IMR-90 (cell line): ENCODE results near the gene GNG12. TPM values are rescaled to one million over a fixed set of nuclear protein-coding genes. Genes with fewer than 3 reads are reported as not detected.

Source experiments
- ATAC-seq: fragments of 200-7000 bp; cut with Tn5 transposase; 2 replicates; pipeline ENCODE4 v1.9.1; 2020; ENCODE audit warnings: low read depth, mild to moderate bottlenecking, moderate library complexity
- BruUV-seq: library from RNA; stranded (reverse); fragments of 400-500 nt; replicated peaks from 2 replicates; lab custom pipeline; 2021; lab: Mats Ljungman, UMichigan
- CTCF ChIA-PET: fragments of 300-600 bp; formaldehyde crosslinking; extraction: SDS; loops from one replicate; lab custom pipeline; 2021; ENCODE audit warnings: antibody characterized with exemption; lab: Yijun Ruan, JAX
- POLR2A ChIA-PET: fragments of 300-600 bp; sonication (Branson Sonifier 250); formaldehyde crosslinking; loops from one replicate; lab custom pipeline; 2022; ENCODE audit warnings: antibody characterized with exemption; ENCODE audit not compliant: unreplicated experiment; lab: Charles Lee
- DNase-seq: peaks from one replicate; pipeline ENCODE4 v3.0.0; 2013
- H2AFZ ChIP-seq: replicated peaks from 2 replicates; pipeline ENCODE3; 2013; ENCODE audit warnings: low read length, mild to moderate bottlenecking; ENCODE audit not compliant: poor library complexity
- H2AK5ac ChIP-seq: 2 replicates; pipeline ENCODE4 v1.6.1; 2013; ENCODE audit warnings: low read depth, low read length, inconsistent platforms
- H2AK9ac ChIP-seq: replicated peaks from 2 replicates; pipeline ENCODE3; 2013; ENCODE audit warnings: mild to moderate bottlenecking, low read depth, low read length, moderate library complexity; ENCODE audit not compliant: poor library complexity
- H2BK120ac ChIP-seq: 2 replicates; pipeline ENCODE4 v1.6.1; 2013; ENCODE audit warnings: low read depth, low read length, inconsistent platforms
- H2BK15ac ChIP-seq: 3 replicates; pipeline ENCODE4 v1.6.1; 2013; ENCODE audit warnings: low read depth, low read length, inconsistent platforms
- H2BK20ac ChIP-seq: 2 replicates; pipeline ENCODE4 v1.6.1; 2013; ENCODE audit warnings: low read depth, mild to moderate bottlenecking, inconsistent platforms, low read length, moderate library complexity
- H2BK5ac ChIP-seq: 2 replicates; pipeline ENCODE4 v1.6.1; 2013; ENCODE audit warnings: mild to moderate bottlenecking, low read depth, low read length, inconsistent platforms; ENCODE audit not compliant: poor library complexity, severe bottlenecking
- H3K14ac ChIP-seq: replicated peaks from 2 replicates; pipeline ENCODE4 v1.6.1; 2013; ENCODE audit warnings: low read depth, low read length, inconsistent platforms
- H3K18ac ChIP-seq: 2 replicates; pipeline ENCODE4 v1.6.1; 2013; ENCODE audit warnings: low read depth, low read length, control low read depth
- H3K23ac ChIP-seq: 2 replicates; pipeline ENCODE4 v1.6.1; 2013; ENCODE audit warnings: low read depth, low read length, inconsistent platforms
- H3K27ac ChIP-seq: 2 replicates; pipeline ENCODE4 v1.5.1; 2013; ENCODE audit warnings: mild to moderate bottlenecking, control low read depth, low read length; ENCODE audit not compliant: insufficient read depth
- H3K27me3 ChIP-seq: 2 replicates; pipeline ENCODE4 v1.6.1; 2013; ENCODE audit warnings: low read length; ENCODE audit not compliant: control insufficient read depth, insufficient read depth
- H3K36me3 ChIP-seq: 2 replicates; pipeline ENCODE4 v1.6.1; 2013; ENCODE audit warnings: low read length, mixed read lengths; ENCODE audit not compliant: control insufficient read depth, insufficient read depth
- H3K4ac ChIP-seq: 2 replicates; pipeline ENCODE4 v1.6.1; 2013; ENCODE audit warnings: low read depth, low read length, inconsistent platforms
- H3K4me1 ChIP-seq: 2 replicates; pipeline ENCODE4 v1.6.1; 2013; ENCODE audit warnings: low read length, mixed read lengths; ENCODE audit not compliant: control insufficient read depth, insufficient read depth
- H3K4me2 ChIP-seq: 2 replicates; pipeline ENCODE4 v1.6.1; 2013; ENCODE audit warnings: low read depth, mild to moderate bottlenecking, control low read depth, low read length, moderate library complexity
- H3K4me3 ChIP-seq: 2 replicates; pipeline ENCODE4 v1.5.1; 2013; ENCODE audit warnings: low read depth, mild to moderate bottlenecking, control low read depth, low read length, moderate library complexity; ENCODE audit not compliant: insufficient read depth
- H3K56ac ChIP-seq: 2 replicates; pipeline ENCODE4 v1.6.1; 2013; ENCODE audit warnings: low read length, inconsistent platforms; ENCODE audit not compliant: insufficient read depth; ENCODE audit errors: extremely low read depth
- H3K79me1 ChIP-seq, 2 experiments: 2 replicates each; pipeline ENCODE4 v1.6.1; 2013; ENCODE audit warnings: low read length in 2 of 2, inconsistent platforms in 1 of 2, low read depth in 1 of 2
- H3K9ac ChIP-seq: 2 replicates; pipeline ENCODE4 v1.6.1; 2013; ENCODE audit warnings: low read depth, low read length, control low read depth
- H3K9me1 ChIP-seq: 2 replicates; pipeline ENCODE4 v1.6.1; 2013; ENCODE audit warnings: low read length, inconsistent platforms; ENCODE audit not compliant: insufficient read depth
- H3K9me3 ChIP-seq: 2 replicates; pipeline ENCODE4 v1.6.1; 2013; ENCODE audit warnings: low read length; ENCODE audit not compliant: control insufficient read depth, insufficient read depth
- H4K20me1 ChIP-seq: 2 replicates; pipeline ENCODE4 v1.6.1; 2013; ENCODE audit warnings: low read length, inconsistent platforms; ENCODE audit not compliant: insufficient read depth
- H4K5ac ChIP-seq: 2 replicates; pipeline ENCODE4 v1.6.1; 2013; ENCODE audit warnings: mild to moderate bottlenecking, low read depth, low read length, control low read depth
- H4K8ac ChIP-seq, 2 experiments: 2 replicates each; pipeline ENCODE4 v1.6.1; 2013; ENCODE audit warnings: low read depth in 2 of 2, low read length in 2 of 2, control low read depth in 1 of 2, inconsistent platforms in 1 of 2
- H4K91ac ChIP-seq: 2 replicates; pipeline ENCODE4 v1.6.1; 2013; ENCODE audit warnings: low read depth, low read length, inconsistent platforms; ENCODE audit not compliant: insufficient read depth
- BHLHE40 ChIP-seq: fragments of 150-350 bp; IDR thresholded peaks from 2 replicates; pipeline ENCODE4 v1.6.1; 2016; ENCODE audit warnings: mild to moderate bottlenecking, low read depth, low read length
- FOS ChIP-seq: fragments of 150-350 bp; IDR thresholded peaks from 2 replicates; pipeline ENCODE4 v1.6.1; 2016; ENCODE audit warnings: low read depth, low read length
- MAFK ChIP-seq: IDR thresholded peaks from 2 replicates; pipeline ENCODE4 v1.6.1; 2012; ENCODE audit warnings: low read depth, low read length, improper control_type of control experiment
- MAZ ChIP-seq: IDR thresholded peaks from 2 replicates; pipeline ENCODE4 v1.6.1; 2012; ENCODE audit warnings: low read depth, mild to moderate bottlenecking, low read length, improper control_type of control experiment, moderate library complexity, borderline replicate concordance
- MXI1 ChIP-seq: IDR thresholded peaks from 2 replicates; pipeline ENCODE4 v1.6.1; 2012; ENCODE audit warnings: low read depth, mild to moderate bottlenecking, low read length, moderate library complexity, borderline replicate concordance
- NFE2L2 ChIP-seq: fragments of 150-350 bp; IDR thresholded peaks from 2 replicates; pipeline ENCODE4 v1.6.1; 2016; ENCODE audit warnings: low read depth, mild to moderate bottlenecking, low read length
- POLR2A ChIP-seq: IDR thresholded peaks from 2 replicates; pipeline ENCODE4 v1.6.1; 2012; ENCODE audit warnings: mild to moderate bottlenecking, low read depth, low read length
- RAD21 ChIP-seq: IDR thresholded peaks from 2 replicates; pipeline ENCODE4 v1.6.1; 2012; ENCODE audit warnings: low read length, improper control_type of control experiment
- RCOR1 ChIP-seq: IDR thresholded peaks from 2 replicates; pipeline ENCODE4 v1.6.1; 2012; ENCODE audit warnings: mild to moderate bottlenecking, low read length, improper control_type of control experiment; ENCODE audit not compliant: insufficient replicate concordance
- RFX5 ChIP-seq: IDR thresholded peaks from 2 replicates; pipeline ENCODE4 v1.8.0; 2012; ENCODE audit warnings: low read depth, mild to moderate bottlenecking, low read length, moderate library complexity
- SMC3 ChIP-seq: fragments of 150-350 bp; IDR thresholded peaks from 2 replicates; pipeline ENCODE4 v1.6.1; 2016; ENCODE audit warnings: low read depth, mild to moderate bottlenecking, antibody characterized with exemption, low read length, moderate library complexity
- WGBS, 2 experiments: methylation state at CpG; one replicate each; pipeline versions ENCODE4 v1.1.5 to v1.1.7; 2013; ENCODE audit warnings: missing lambda C conversion rate in 2 of 2; ENCODE audit not compliant: insufficient read length in 1 of 2; ENCODE audit errors: extremely low coverage in 2 of 2; 5-methylcytosine and 5-hydroxymethylcytosine counted together
- dilution Hi-C: fragments of 300-500 bp; cut with HindIII; formaldehyde crosslinking; loops from one replicate; pipeline ENCODE4 v1.14.3; 2018; ENCODE audit warnings: low sequenced_read_pairs; ENCODE audit not compliant: unreplicated experiment
- in situ Hi-C: fragments of 300-500 bp; cut with MboI; formaldehyde crosslinking; loops from 3 replicates; pipeline ENCODE4 v1.14.3; 2019; ENCODE audit warnings: low sequenced_read_pairs, inconsistent platforms, mixed read lengths
- intact Hi-C: fragments of 100-400 bp; cut with micrococcal nuclease; formaldehyde crosslinking; loops from 2 replicates; pipeline ENCODE4 v1.10.0; 2022
- polyA plus RNA-seq, 3 experiments: library from polyadenylated mRNA; depleted of rRNA; stranded (reverse); fragments of >200 nt; gene quantifications; 2 replicates each; pipeline ENCODE4 v1.2.3, GENCODE V29; 2012; ENCODE audit warnings: low replicate concordance in 1 of 3
- total RNA-seq: library from RNA; depleted of rRNA; stranded (reverse); fragments of >200 nt; gene quantifications from 2 replicates; pipeline ENCODE4 v1.2.3, GENCODE V29; 2012
- TF ChIP-seq, protein P1 (sequence below): conservative IDR thresholded peaks from 2 replicates; pipeline ENCODE4 v1.5.1; 2012; ENCODE audit warnings: mild to moderate bottlenecking, low read depth, low read length, improper control_type of control experiment
- TF ChIP-seq, protein P2 (sequence below): fragments of 150-350 bp; IDR thresholded peaks from 2 replicates; pipeline ENCODE4 v1.6.1; 2016; ENCODE audit warnings: low read depth, mild to moderate bottlenecking, low read length, moderate library complexity, borderline replicate concordance
- TF ChIP-seq, protein P3 (sequence below): fragments of 150-350 bp; IDR thresholded peaks from 2 replicates; pipeline ENCODE4 v1.6.1; 2017; ENCODE audit warnings: mild to moderate bottlenecking, antibody characterized with exemption, low read length, low read depth

Gene GNG12
- total and polyA plus RNA-seq, 2 of the 4 experiments (the other 2 are of a cell fraction), result 92.3 to 132 TPM

DNA sequence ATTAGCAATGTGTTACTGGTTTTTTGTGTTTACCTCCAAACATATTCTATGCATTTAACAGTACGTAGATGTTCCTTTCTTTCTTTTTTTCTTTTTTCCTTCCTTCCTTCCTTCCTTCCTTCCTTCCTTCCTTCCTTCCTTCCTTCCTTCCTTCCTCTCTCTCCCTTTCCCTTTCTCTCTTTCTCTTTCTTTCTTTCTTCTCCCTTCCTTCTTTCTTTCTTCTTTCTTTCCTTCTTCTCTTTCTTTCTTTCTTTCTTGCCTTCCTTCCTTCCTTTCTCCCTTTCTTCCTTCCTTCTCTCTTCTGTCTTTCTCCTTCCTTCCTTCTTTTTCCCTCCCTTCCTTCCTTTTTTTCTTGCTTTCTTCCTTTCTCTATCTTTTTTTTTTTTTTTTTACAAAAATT, 46.2 kb upstream of the GNG12 start:
- ChIA-PET POLR2A (no interaction called here), CTCF (interaction anchor here (1.4 kb wide), 1 partner anchor 10 kb away, joined by 3 read pairs; no protein-coding TSS in a partner anchor)
- DNase-seq (no peak), ATAC-seq (no peak)
- H3K27ac ChIP-seq, result no peak overlapping the region
- H3K9ac ChIP-seq, result no peak overlapping the region
- H2AFZ ChIP-seq, result no peak overlapping the region
- no peaks in the 10 kb centered on the region for H3K27me3 ChIP-seq
- H3K18ac ChIP-seq, result no peak overlapping the region
- intact Hi-C loops, result no loop called here
- no peak overlapping the region for H2BK120ac ChIP-seq
- in situ Hi-C loops, result no loop called here
- H2BK20ac ChIP-seq, result no peak overlapping the region
- no peak overlapping the region for H3K56ac ChIP-seq
- no peak overlapping the region for H4K91ac ChIP-seq
- no peaks in the 10 kb centered on the region for H3K79me1 ChIP-seq
- no peak overlapping the region for H2BK5ac ChIP-seq
- dilution Hi-C loops, result no loop called here
- no peaks in the 10 kb centered on the region for H4K20me1 ChIP-seq
- H3K4ac ChIP-seq, result no peak overlapping the region
- peaks cover 5% of the 10 kb centered on the region for H3K9me3 ChIP-seq
- no peak overlapping the region for H3K23ac ChIP-seq
- no peak overlapping the region for H2AK9ac ChIP-seq
- no peak overlapping the region for H2BK15ac ChIP-seq
- H3K9me1 ChIP-seq, result 0 out of 2 replicates have a peak, but pooled peaks cover 2% of the 10 kb centered on the region
- no peak overlapping the region for H3K14ac ChIP-seq
- H4K8ac ChIP-seq, result no peak overlapping the region
- no CpG with 5 or more reads among the region's 1 CpG for WGBS, 2 experiments
- no peak overlapping the region for H2AK5ac ChIP-seq
- TF ChIP-seq SMC3 (no peak), RAD21 (no peak), POLR2A (no peak), RFX5 (no peak), MXI1 (no peak), RCOR1 (no peak), MAZ (no peak), MAFK (no peak), BHLHE40 (no peak), FOS (no peak), NFE2L2 (no peak)
- TF ChIP-seq, protein P1, sequence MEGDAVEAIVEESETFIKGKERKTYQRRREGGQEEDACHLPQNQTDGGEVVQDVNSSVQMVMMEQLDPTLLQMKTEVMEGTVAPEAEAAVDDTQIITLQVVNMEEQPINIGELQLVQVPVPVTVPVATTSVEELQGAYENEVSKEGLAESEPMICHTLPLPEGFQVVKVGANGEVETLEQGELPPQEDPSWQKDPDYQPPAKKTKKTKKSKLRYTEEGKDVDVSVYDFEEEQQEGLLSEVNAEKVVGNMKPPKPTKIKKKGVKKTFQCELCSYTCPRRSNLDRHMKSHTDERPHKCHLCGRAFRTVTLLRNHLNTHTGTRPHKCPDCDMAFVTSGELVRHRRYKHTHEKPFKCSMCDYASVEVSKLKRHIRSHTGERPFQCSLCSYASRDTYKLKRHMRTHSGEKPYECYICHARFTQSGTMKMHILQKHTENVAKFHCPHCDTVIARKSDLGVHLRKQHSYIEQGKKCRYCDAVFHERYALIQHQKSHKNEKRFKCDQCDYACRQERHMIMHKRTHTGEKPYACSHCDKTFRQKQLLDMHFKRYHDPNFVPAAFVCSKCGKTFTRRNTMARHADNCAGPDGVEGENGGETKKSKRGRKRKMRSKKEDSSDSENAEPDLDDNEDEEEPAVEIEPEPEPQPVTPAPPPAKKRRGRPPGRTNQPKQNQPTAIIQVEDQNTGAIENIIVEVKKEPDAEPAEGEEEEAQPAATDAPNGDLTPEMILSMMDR, result no peak
- TF ChIP-seq, protein P2, sequence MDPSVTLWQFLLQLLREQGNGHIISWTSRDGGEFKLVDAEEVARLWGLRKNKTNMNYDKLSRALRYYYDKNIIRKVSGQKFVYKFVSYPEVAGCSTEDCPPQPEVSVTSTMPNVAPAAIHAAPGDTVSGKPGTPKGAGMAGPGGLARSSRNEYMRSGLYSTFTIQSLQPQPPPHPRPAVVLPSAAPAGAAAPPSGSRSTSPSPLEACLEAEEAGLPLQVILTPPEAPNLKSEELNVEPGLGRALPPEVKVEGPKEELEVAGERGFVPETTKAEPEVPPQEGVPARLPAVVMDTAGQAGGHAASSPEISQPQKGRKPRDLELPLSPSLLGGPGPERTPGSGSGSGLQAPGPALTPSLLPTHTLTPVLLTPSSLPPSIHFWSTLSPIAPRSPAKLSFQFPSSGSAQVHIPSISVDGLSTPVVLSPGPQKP, result no peak
- TF ChIP-seq, protein P3, sequence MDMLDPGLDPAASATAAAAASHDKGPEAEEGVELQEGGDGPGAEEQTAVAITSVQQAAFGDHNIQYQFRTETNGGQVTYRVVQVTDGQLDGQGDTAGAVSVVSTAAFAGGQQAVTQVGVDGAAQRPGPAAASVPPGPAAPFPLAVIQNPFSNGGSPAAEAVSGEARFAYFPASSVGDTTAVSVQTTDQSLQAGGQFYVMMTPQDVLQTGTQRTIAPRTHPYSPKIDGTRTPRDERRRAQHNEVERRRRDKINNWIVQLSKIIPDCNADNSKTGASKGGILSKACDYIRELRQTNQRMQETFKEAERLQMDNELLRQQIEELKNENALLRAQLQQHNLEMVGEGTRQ, result no peak
- no peaks in the 10 kb centered on the region for H3K36me3 ChIP-seq
- H3K4me1 ChIP-seq, result peaks cover 3% of the 10 kb centered on the region
- H3K4me2 ChIP-seq, result no peak overlapping the region
- H4K5ac ChIP-seq, result no peak overlapping the region
- no TSS peak for BruUV-seq
- no peak overlapping the region for H3K4me3 ChIP-seq
